Measurements from ENCODE around the gene MRGPRF.
A peak's percentile ranks its signal among the peaks of the same experiment; 100 is the strongest.

The MRGPRF gene

DNA sequence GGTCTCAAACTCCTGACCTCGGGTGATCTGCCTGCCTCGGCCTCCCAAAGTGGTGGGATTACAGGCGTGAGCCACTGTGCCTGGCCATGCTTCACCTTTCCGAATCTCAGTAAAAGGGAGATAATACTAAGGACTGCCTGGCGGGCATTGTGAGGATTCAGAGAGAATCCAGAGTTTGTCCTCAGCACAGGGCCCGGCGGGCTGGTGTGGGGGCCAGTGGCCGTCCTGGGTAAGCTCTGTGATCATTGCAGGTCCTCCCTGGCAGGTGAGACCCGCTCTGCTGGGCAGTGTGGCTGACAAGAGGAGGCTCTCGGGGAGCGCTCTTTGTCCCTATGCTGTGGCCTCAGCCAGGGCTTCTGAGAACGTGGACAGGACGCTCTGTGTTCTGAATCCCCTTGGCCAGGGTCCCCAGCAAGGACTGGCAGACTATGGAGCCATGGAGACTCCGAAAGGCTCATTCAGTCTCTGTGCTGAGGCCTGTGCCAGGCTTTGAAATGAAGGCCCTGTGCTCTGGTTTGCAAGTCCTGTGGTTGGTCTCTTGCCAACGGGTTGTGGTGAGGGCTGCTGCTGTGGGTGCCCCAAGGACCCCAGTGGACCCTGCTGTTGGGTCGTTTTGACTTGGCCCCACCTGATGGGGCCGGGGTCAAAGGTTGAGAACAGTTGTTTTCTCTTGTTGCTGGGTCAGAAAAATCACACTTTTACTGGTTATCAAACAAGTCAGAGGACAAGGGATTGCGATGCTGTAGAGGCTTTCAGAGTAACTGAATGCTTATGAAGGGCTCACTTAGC, 37.7 kb upstream of the MRGPRF start:
- DNase-seq = no peak

- peak; percentile 16 for DNase-seq
Measured at GRCh38 chr11:69049490-69049867, 36.4 kb upstream of the MRGPRF start.

DNA sequence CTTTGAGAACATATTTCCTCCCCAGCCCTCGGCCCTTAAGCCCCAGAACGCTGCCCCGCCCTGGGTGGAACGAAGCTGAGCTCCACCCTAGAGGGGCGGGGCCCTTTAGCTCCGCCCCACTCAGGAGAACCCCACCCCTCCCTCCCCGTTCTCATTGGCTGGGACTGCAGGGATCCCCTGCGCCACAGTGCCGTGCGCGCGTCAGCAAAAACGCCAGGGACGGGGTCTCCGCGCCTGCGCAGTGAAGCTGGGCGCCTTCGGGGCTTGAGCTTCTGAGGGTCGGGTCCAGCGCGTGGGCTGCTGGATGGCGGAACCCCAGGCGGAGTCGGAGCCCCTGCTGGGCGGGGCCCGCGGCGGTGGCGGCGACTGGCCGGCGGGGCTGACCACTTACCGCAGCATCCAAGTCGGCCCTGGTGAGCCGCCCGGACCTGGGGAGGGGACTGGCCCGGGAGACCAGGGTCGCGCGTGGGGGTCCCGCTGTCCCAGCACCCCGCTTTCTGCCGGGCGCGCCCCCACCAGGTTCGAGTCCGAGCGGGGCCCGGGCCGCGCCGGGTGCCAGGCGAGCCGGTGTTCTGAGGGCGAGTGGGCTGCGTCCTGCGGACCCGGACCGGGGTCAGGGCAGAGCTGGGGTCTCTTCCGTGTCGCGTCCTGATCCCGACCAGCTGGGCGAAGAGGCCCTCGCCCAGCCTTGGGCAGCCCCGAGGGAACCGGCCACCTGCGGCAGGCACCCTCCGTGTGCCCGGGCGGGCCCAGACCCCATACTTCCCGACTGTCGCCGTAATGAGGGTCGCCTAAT, 35.8 kb upstream of the MRGPRF start, which contains the start of gene TPCN2:
Gene TPCN2 (plus strand): TSS at position 239 of the 796 bp plus-strand sequence. CDS start 66 bp downstream, at position 305.
- DNase-seq = peak; percentile 91

DNA sequence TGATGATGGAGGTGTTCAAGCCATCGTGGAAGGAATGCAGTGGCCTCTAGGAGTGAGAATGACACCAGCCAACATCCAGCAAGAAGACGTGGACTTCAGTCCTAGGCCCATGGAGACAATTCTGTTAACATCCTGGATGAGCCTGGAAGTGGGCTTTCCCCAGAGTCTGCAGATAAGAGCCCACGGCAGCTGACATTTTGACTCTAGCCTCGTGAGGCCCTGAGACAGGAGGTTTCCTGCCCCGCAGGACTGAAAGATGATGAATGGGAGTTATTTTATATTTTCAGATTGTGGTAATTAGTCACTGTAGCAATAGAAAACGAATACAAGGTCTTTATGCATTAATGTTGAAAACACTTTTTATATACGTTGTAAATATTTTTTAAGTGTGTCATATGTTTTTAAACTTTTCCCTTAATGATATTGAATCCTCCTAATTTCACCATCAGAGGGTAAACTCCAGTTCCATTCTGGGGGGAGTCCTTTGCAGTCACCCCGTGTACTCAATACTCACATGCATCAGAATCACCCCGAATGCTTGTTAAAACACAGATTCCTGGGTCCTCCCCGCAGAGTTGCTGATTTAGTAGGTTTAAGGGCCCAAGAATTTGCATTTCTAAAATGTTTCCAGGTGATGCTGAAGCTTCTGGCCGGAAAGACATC, 35.1 kb upstream of the MRGPRF start:
- no peak for DNase-seq

GRCh38 chr11:69044111-69045013, 31.3 kb upstream of the MRGPRF start:
- no peak for DNase-seq

- no peak for DNase-seq
Measured at GRCh38 chr11:69041516-69041915, 28.5 kb upstream of the MRGPRF start.

DNA sequence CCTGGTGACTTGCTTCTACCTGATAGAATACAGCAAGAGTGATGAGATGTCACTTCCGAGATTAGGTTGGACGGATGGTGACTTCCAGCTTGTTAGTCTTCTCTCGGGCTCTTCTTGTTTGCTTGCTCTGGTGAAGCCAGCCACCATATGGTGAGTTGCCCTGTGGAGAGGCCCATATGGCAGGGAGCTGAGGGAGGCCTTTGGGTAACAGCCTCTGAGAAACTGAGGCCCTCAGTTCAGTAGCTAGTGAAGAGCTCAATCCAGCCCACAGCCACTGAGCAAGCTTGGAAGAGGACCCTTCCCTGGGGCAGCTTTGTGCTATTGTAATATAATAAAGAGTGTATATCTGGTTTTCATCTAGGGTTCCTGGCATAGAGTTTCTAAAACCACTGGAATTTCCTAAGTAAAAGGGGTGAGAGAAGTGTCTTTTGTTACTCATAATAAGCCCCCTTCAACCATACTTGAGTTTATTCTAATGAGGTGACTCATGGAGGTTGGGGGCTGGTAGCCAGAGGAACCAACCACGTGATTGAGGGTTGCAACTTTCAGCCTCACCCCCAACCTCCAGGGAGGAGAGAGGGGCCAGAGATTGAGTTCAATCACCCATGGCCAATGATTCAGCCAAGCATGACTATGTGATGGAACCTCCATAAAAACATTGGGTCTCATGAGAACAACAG, 27.7 kb upstream of the MRGPRF start:
- peak; percentile 51 for DNase-seq

- no peak for DNase-seq
Measured at GRCh38 chr11:69040051-69040450, 27.0 kb upstream of the MRGPRF start.

DNA sequence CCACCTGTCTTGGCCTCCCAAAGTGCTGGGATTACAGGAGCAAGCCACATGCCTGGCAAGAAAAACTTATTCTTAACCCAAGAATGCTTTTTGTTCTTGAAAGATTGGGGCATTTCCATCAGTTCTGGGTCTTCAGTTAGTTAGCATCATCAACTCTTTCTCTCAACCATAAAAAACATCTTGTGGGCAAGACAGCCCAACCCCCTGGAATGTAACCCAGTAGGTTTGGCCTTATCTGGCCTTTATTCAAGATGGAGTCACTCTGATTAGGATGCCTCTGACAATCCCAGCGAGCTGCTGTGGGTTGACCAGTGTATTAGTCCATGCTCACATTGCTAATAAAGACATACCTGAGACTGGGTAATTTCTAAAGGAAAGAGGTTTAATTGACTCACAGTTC, 26.5 kb upstream of the MRGPRF start:
- DNase-seq = no peak

- DNase-seq = no peak
Measured at GRCh38 chr11:69037544-69037943, 24.5 kb upstream of the MRGPRF start.

DNA sequence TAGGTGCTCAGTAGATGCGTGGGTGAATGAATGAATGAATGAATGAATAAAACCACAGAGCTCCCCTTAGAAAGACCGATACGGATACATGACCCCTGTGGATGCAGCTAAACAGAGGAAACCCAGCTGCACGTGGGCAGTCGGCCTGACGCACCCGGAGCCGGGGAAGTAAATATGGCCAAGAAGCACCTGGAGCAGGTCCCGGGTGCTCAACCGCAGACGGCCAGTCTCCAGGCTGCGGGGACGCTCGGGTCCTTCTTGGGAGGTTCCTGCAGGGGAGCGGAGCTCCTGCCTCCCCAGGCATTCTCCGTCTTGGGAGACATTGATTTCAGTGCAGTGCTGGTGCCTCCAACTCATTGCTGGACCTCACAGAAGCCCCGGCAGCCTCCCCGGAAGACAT, 24.0 kb upstream of the MRGPRF start:
- DNase-seq = no peak

- no peak for DNase-seq
Measured at GRCh38 chr11:69035946-69036340, 22.9 kb upstream of the MRGPRF start.

- no peak for DNase-seq
Measured at GRCh38 chr11:69035150-69035945, 22.3 kb upstream of the MRGPRF start.

- no peak for DNase-seq
Measured at GRCh38 chr11:69034123-69034867, 21.2 kb upstream of the MRGPRF start.

DNA sequence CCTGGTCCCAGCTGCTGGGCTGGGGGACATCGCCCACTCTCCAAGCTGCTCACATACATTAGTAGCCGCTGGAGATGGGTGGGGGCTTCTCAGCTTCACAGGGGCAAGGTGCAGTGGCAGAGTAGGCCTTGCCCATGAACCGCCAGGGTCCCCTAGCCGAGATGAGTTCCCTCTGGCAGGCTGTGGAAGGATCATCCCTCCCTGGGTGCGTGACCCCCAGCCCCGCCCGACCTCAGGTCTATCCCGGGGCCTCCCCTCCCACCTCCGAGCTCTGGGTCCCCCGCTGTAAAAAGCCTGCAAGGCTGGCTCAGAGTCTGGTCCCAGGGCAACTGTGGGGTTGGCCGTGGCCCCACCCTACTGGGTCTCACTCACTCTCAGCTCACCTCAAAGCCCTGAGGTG, 20.4 kb upstream of the MRGPRF start:
- no peak for DNase-seq

DNA sequence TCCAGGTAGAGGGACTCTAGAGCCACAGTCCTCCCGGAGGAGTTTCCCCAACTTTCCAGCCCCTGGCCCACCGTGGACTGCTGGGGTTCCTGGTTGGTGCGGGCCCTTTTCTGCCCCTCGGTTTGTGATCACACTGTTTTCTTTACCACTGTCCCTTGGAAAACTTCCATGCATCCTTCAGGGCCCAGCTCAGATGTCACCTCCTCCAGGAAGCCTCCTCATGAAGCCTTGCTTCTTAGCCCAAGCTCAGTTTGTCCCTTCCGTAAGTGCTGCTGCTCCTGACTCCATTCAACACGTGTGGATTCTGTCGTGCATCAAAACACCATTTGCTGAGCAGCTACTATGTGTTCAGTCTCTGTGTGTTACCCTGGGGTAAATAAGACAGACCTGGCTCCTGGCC, 19.8 kb upstream of the MRGPRF start:
- no peak for DNase-seq

DNA sequence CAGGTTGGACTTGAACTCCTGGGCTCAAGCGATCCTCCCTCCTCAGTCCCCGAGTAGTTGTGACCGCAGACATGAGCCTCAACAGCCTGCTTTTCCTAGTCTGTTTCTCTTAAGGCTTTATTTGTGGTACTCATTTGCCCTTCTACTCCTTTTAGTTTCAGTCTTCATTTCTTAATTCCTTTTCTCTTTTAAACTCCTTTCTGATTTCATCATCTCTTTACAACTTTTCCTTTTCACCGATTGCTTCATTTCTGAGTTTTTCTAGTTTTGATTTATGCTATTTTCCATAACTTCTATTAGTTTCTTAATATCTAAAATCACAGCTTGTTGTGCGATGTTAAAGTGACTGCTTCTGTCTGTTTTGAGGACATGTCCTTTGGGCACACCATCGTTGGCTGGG, 17.3 kb upstream of the MRGPRF start:
- no peak for DNase-seq

- no peak for DNase-seq
Measured at GRCh38 chr11:69027704-69028372, 14.8 kb upstream of the MRGPRF start.

- DNase-seq = no peak
Measured at GRCh38 chr11:69024509-69024908, 11.5 kb upstream of the MRGPRF start.

DNA sequence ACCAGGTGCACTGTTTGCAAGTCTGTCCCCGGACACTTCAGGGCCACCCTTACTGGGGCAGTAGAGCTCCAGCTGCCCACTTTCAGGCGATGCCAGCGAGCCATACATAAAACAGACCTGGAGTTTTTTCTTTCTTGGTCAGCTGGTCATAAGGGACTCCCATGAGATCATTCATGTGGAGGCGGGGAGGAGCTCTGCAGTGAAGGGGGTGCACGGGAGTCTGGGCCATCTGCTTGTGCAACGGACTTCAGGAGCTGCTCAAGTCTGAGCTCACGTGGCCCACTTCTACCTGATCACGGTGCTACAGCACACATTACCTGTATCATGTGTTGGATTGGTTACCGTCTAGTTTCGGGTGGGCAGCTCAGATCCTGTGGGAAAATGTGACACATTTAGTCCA, 9.2 kb upstream of the MRGPRF start:
- DNase-seq = no peak
